PC-9 (cell line): ENCODE results near the gene ZNF148. TPM values are rescaled to one million over a fixed set of nuclear protein-coding genes. Genes with fewer than 3 reads are reported as not detected.

Experiments
- BruUV-seq: library from RNA; stranded (reverse); fragments of 400-500 nt; replicated peaks from 2 replicates; lab custom pipeline; 2021; lab: Mats Ljungman, UMichigan
- CTCF ChIA-PET: fragments of 300-600 bp; sonication (Branson Sonifier 250); formaldehyde crosslinking; loops from one replicate; lab custom pipeline; 2022; ENCODE audit warnings: antibody characterized with exemption; lab: Charles Lee
- POLR2A ChIA-PET: fragments of 300-600 bp; sonication (Branson Sonifier 250); formaldehyde crosslinking; loops from one replicate; lab custom pipeline; 2022; ENCODE audit warnings: antibody characterized with exemption; ENCODE audit not compliant: unreplicated experiment; lab: Charles Lee
- DNase-seq, 2 experiments: peaks; one replicate each; pipeline versions ENCODE4 v3.0.0 to v3.0.0-alpha.2; 2015 to 2022; ENCODE audit warnings: mixed read lengths in 1 of 2
- H2AFZ ChIP-seq: fragments of 200-600 bp; sonication (generic); 2 replicates; pipeline ENCODE4 v1.8.1; 2017; ENCODE audit warnings: antibody characterized with exemption
- H3F3A ChIP-seq: fragments of 200-600 bp; sonication (generic); 2 replicates; pipeline ENCODE4 v1.8.1; 2017; ENCODE audit warnings: antibody characterized with exemption, mild to moderate bottlenecking, low read depth; ENCODE audit not compliant: insufficient read depth
- H3K27ac ChIP-seq: fragments of 200-600 bp; sonication (generic); 2 replicates; pipeline ENCODE4 v1.6.1; 2016; ENCODE audit warnings: mixed run types
- H3K27me3 ChIP-seq: fragments of 200-600 bp; sonication (generic); 2 replicates; pipeline ENCODE4 v1.6.1; 2016; ENCODE audit warnings: low read depth, mixed run types; ENCODE audit not compliant: insufficient read depth
- H3K36me3 ChIP-seq: fragments of 200-600 bp; sonication (generic); 2 replicates; pipeline ENCODE4 v1.6.1; 2016; ENCODE audit warnings: low read depth, mixed run types
- H3K4me1 ChIP-seq: fragments of 200-600 bp; sonication (generic); replicated peaks from 2 replicates; pipeline ENCODE4 v1.6.1; 2016; ENCODE audit warnings: mixed run types; ENCODE audit not compliant: insufficient read depth
- H3K4me2 ChIP-seq: fragments of 200-600 bp; sonication (generic); 2 replicates; pipeline ENCODE4 v1.6.1; 2017; ENCODE audit warnings: mixed run types
- H3K4me3 ChIP-seq: fragments of 200-600 bp; sonication (generic); 2 replicates; pipeline ENCODE4 v1.6.1; 2016; ENCODE audit warnings: mixed run types
- H3K79me2 ChIP-seq: fragments of 200-600 bp; sonication (generic); 2 replicates; pipeline ENCODE4 v1.6.1; 2017; ENCODE audit warnings: low read depth, mixed run types
- H3K9me2 ChIP-seq: fragments of 200-600 bp; sonication (generic); 2 replicates; pipeline ENCODE4 v1.8.1; 2017; ENCODE audit warnings: mild to moderate bottlenecking; ENCODE audit not compliant: insufficient read depth
- H3K9me3 ChIP-seq: fragments of 200-600 bp; sonication (generic); 2 replicates; pipeline ENCODE4 v1.8.1; 2016; ENCODE audit warnings: low read depth; ENCODE audit not compliant: insufficient read depth
- H4K20me1 ChIP-seq: fragments of 200-600 bp; sonication (generic); 2 replicates; pipeline ENCODE4 v1.8.1; 2017; ENCODE audit not compliant: insufficient read depth
- CTCF ChIP-seq: fragments of 200-600 bp; sonication (generic); conservative IDR thresholded peaks from 2 replicates; pipeline ENCODE4 v1.6.1; 2017; ENCODE audit warnings: mixed run types, antibody characterized with exemption, mild to moderate bottlenecking, moderate library complexity
- EZH2 ChIP-seq: fragments of 200-600 bp; sonication (generic); IDR thresholded peaks from 2 replicates; pipeline ENCODE4 v1.8.0; 2017; ENCODE audit warnings: antibody characterized with exemption, low read depth
- intact Hi-C: fragments of 100-400 bp; cut with micrococcal nuclease; formaldehyde crosslinking; loops from one replicate; pipeline ENCODE4 v1.10.0; 2022; ENCODE audit not compliant: unreplicated experiment
- total RNA-seq: library from RNA; stranded (reverse); gene quantifications from 2 replicates; pipeline ENCODE4 v1.2.3, GENCODE V29; 2021

Gene ZNF148
- total RNA-seq, 1 experiment from 2014 or later = 62.6 TPM

GRCh38 chr3:125302932-125303331 lies 72.2 kb downstream of the ZNF148 start:
- no TSS peak for BruUV-seq
- no peak overlapping the region for H2AFZ ChIP-seq
- DNase-seq = no peak
- no peaks in the 10 kb centered on the region for H3K9me2 ChIP-seq
- no peak overlapping the region for H3K4me3 ChIP-seq
- H3K4me1 ChIP-seq = no peaks in the 10 kb centered on the region
- ChIA-PET CTCF (no interaction called here), POLR2A (no interaction called here)
- no peak overlapping the region for H3K4me2 ChIP-seq
- H4K20me1 ChIP-seq = peaks cover 14% of the 10 kb centered on the region
- TF ChIP-seq CTCF (no peak), EZH2 (no peak)
- no peaks in the 10 kb centered on the region; the same call in 1 of the 2 replicates for H3F3A ChIP-seq
- no peaks in the 10 kb centered on the region for H3K36me3 ChIP-seq
- 0 out of 2 replicates have a peak, but pooled peaks cover 3% of the 10 kb centered on the region for H3K9me3 ChIP-seq
- H3K79me2 ChIP-seq = peaks cover 42% of the 10 kb centered on the region
- H3K27me3 ChIP-seq = no peaks in the 10 kb centered on the region
- intact Hi-C loops = no loop called here
- H3K27ac ChIP-seq = no peak overlapping the region

GRCh38 chr3:125300416-125300815 lies 74.7 kb downstream of the ZNF148 start:
- CTCF ChIA-PET = no interaction called here

DNA sequence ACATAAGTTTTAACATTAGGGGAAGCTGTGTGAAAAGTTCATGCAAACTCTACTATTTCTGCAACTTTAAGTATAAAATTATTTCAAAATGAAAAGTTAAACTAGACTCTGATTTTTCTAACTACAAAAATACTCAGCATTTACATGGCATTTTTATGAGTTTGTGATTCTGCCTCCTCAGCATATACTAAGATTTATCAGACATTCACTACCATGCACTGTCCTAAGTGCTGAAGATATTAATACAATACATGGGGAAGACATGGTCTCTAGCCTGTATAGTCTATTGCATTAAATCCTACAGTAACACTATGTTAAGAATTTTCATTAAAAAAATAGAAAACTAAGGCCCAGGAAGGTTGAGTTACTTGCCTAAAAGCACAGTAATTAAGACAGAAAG lies 80.7 kb downstream of the ZNF148 start:
- no peaks in the 10 kb centered on the region for H3K27me3 ChIP-seq
- no peak for TF ChIP-seq CTCF
- TF ChIP-seq EZH2 = no peak
- peaks cover 34% of the 10 kb centered on the region for H3K79me2 ChIP-seq
- DNase-seq = no peak
- H3K9me3 ChIP-seq = no peaks in the 10 kb centered on the region
- H3K4me3 ChIP-seq = no peak overlapping the region
- no peaks in the 10 kb centered on the region for H3K4me1 ChIP-seq
- POLR2A ChIA-PET = no interaction called here
- H3K36me3 ChIP-seq = peaks cover 5% of the 10 kb centered on the region; the same call in 1 of the 2 replicates
- no peak overlapping the region for H3K27ac ChIP-seq
- H2AFZ ChIP-seq = no peak overlapping the region
- no peak overlapping the region for H3K4me2 ChIP-seq
- intact Hi-C loops = no loop called here
- no TSS peak for BruUV-seq
- CTCF ChIA-PET = no interaction called here
- H3K9me2 ChIP-seq = no peaks in the 10 kb centered on the region
- H3F3A ChIP-seq = 0 out of 2 replicates have a peak, but pooled peaks cover 3% of the 10 kb centered on the region
- peaks cover 20% of the 10 kb centered on the region for H4K20me1 ChIP-seq

More at GRCh38 chr3:125300416-125300815, 74.7 kb downstream of the ZNF148 start:
- no peak overlapping the region for H2AFZ ChIP-seq
- peaks cover 29% of the 10 kb centered on the region for H3K79me2 ChIP-seq
- no peak overlapping the region for H3K4me3 ChIP-seq
- H3K27ac ChIP-seq = no peak overlapping the region
- H3K9me2 ChIP-seq = no peaks in the 10 kb centered on the region
- peaks cover 5% of the 10 kb centered on the region; the same call in 1 of the 2 replicates for H3K36me3 ChIP-seq
- no peaks in the 10 kb centered on the region for H3K27me3 ChIP-seq
- peaks cover 18% of the 10 kb centered on the region for H4K20me1 ChIP-seq
- H3F3A ChIP-seq = no peaks in the 10 kb centered on the region; the same call in 1 of the 2 replicates
- H3K4me2 ChIP-seq = no peak overlapping the region
- BruUV-seq = no TSS peak
- H3K9me3 ChIP-seq = no peaks in the 10 kb centered on the region
- no peak for TF ChIP-seq CTCF
- no peak for TF ChIP-seq EZH2
- no peaks in the 10 kb centered on the region for H3K4me1 ChIP-seq
- POLR2A ChIA-PET = no interaction called here
- DNase-seq = peak in 1 of 2 experiments; percentile 36
- intact Hi-C loops = no loop called here
